ENCODE results near the gene COQ10B.
"Not testable (repeated sequence)": the region's sequence is repeated elsewhere in the genome, so short reads cannot be mapped to it uniquely, and the experiment has no call there.

- not testable (repeated sequence) for TF ChIP-seq CTCF (IDR thresholded peaks at IDR 0.05 in 4 of 5, conservative IDR thresholded peaks at IDR 0.05 in 1 of 5); POLR2A (IDR thresholded peaks at IDR 0.05)
Observed at GRCh38 chr2:197432527-197432926, 20.8 kb upstream of the COQ10B start.
